Measurements from ENCODE around the gene CHMP4B.

Gene CHMP4B

GRCh38 chr20:33841436-33841799 is 30.3 kb downstream of the CHMP4B start:
- no peak for DNase-seq

GRCh38 chr20:33842346-33842745 is 31.2 kb downstream of the CHMP4B start:
- no peak for DNase-seq

- DNase-seq: no peak
Measured at GRCh38 chr20:33843050-33843449, 31.9 kb downstream of the CHMP4B start.

GRCh38 chr20:33843854-33844253 is 32.7 kb downstream of the CHMP4B start:
- peak; percentile 18 for DNase-seq

- no peak for DNase-seq
Measured at GRCh38 chr20:33846291-33846935, 35.3 kb downstream of the CHMP4B start.

GRCh38 chr20:33847006-33847405 is 35.9 kb downstream of the CHMP4B start:
- no peak for DNase-seq

- DNase-seq: no peak
Measured at GRCh38 chr20:33848391-33848790, 37.2 kb downstream of the CHMP4B start.

- no peak for DNase-seq
Measured at GRCh38 chr20:33850159-33850558, 39.0 kb downstream of the CHMP4B start.

GRCh38 chr20:33851842-33852466 is 40.8 kb downstream of the CHMP4B start:
- DNase-seq: no peak

- peak; percentile 17 for DNase-seq
Measured at GRCh38 chr20:33852626-33853506, 41.7 kb downstream of the CHMP4B start.

- peak; percentile 67 for DNase-seq
Measured at GRCh38 chr20:33853507-33853813, 42.3 kb downstream of the CHMP4B start.

GRCh38 chr20:33857722-33858563 is 46.8 kb downstream of the CHMP4B start:
- DNase-seq: no peak

- peak; percentile 28 for DNase-seq
Measured at GRCh38 chr20:33858666-33859065, 47.5 kb downstream of the CHMP4B start.

GRCh38 chr20:33859157-33859695 is 48.1 kb downstream of the CHMP4B start:
- DNase-seq: peak; percentile 65

GRCh38 chr20:33859751-33860150 is 48.6 kb downstream of the CHMP4B start:
- DNase-seq: no peak

GRCh38 chr20:33861458-33861857 is 50.3 kb downstream of the CHMP4B start:
- no peak for DNase-seq

- DNase-seq: peak; percentile 56
Measured at GRCh38 chr20:33862709-33863403, 51.7 kb downstream of the CHMP4B start.

GRCh38 chr20:33863440-33864323 is 52.5 kb downstream of the CHMP4B start:
- DNase-seq: no peak

- no peak for DNase-seq
Measured at GRCh38 chr20:33864324-33864963, 53.3 kb downstream of the CHMP4B start.

- no peak for DNase-seq
Measured at GRCh38 chr20:33865761-33866370, 54.7 kb downstream of the CHMP4B start.

Measured in CD4-positive, alpha-beta T cell treated with Interleukin-6 for 4 hours (primary cell).